Gastrocnemius medialis (tissue), 4 donors: Measurements from ENCODE around the gene RREB1.

Source experiments
- CTCF ChIP-seq, 5 experiments: fragments of 450-650 bp in 3 of 5; fragments of 200-600 bp in 2 of 5; sonication (generic) in 2 of 5; IDR thresholded peaks in 4 of 5; conservative IDR thresholded peaks in 1 of 5; 1 replicate in 4 of 5; 2 replicates in 1 of 5; pipeline ENCODE4 v1.5.1; 2016 to 2019; ENCODE audit warnings: antibody characterized with exemption in 5 of 5, mild to moderate bottlenecking in 3 of 5, moderate library complexity in 3 of 5
- POLR2A ChIP-seq, 2 donors: fragments of 450-650 bp; IDR thresholded peaks; one replicate each; pipeline ENCODE4 v1.6.1; 2017; ENCODE audit warnings: antibody characterized with exemption in 2 of 2, mild to moderate bottlenecking in 2 of 2, moderate library complexity in 2 of 2

GRCh38 chr6:7267071-7267465 is 159.3 kb downstream of the RREB1 start:
- no peak for TF ChIP-seq CTCF (IDR thresholded peaks at IDR 0.05 in 4 of 5, conservative IDR thresholded peaks at IDR 0.05 in 1 of 5)
- TF ChIP-seq POLR2A (IDR thresholded peaks at IDR 0.05) = no peak
